ENCODE data around the gene CREB1.

Gene CREB1

DNA sequence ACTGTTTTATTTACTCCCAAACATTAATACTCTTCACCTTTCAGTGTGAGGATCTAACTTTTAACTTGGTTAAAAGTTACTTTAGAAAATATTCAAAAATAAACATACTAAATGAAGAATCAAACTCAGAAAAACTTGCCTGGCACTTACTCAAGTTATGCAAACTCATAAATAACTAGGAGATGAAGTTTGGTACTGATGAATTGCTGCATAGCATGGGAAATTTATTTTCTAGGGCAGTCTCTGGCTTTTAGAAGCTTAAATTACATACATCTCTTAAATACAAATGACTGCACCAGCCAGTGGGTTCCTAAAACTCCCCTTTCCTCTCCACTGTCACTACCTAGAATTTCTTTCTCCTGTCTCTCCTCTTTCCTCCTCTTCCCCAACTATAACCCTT lies 46.7 kb upstream of the CREB1 start:
- TF ChIP-seq YY1 (IDR thresholded peaks at IDR 0.05; ENCODE audit: low read depth), result no peak
- TF ChIP-seq TEAD4 (IDR thresholded peaks at IDR 0.05), result no peak
- TF ChIP-seq ZBTB7A (IDR thresholded peaks at IDR 0.05; ENCODE audit: low read depth), result no peak
- TF ChIP-seq EGR1 (IDR thresholded peaks at IDR 0.05), result no peak
- TF ChIP-seq NFIC (IDR thresholded peaks at IDR 0.05), result no peak
- TF ChIP-seq, protein P1, sequence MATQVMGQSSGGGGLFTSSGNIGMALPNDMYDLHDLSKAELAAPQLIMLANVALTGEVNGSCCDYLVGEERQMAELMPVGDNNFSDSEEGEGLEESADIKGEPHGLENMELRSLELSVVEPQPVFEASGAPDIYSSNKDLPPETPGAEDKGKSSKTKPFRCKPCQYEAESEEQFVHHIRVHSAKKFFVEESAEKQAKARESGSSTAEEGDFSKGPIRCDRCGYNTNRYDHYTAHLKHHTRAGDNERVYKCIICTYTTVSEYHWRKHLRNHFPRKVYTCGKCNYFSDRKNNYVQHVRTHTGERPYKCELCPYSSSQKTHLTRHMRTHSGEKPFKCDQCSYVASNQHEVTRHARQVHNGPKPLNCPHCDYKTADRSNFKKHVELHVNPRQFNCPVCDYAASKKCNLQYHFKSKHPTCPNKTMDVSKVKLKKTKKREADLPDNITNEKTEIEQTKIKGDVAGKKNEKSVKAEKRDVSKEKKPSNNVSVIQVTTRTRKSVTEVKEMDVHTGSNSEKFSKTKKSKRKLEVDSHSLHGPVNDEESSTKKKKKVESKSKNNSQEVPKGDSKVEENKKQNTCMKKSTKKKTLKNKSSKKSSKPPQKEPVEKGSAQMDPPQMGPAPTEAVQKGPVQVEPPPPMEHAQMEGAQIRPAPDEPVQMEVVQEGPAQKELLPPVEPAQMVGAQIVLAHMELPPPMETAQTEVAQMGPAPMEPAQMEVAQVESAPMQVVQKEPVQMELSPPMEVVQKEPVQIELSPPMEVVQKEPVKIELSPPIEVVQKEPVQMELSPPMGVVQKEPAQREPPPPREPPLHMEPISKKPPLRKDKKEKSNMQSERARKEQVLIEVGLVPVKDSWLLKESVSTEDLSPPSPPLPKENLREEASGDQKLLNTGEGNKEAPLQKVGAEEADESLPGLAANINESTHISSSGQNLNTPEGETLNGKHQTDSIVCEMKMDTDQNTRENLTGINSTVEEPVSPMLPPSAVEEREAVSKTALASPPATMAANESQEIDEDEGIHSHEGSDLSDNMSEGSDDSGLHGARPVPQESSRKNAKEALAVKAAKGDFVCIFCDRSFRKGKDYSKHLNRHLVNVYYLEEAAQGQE (IDR thresholded peaks at IDR 0.05; ENCODE audit: low read depth), result no peak
- TF ChIP-seq CREB1 (IDR thresholded peaks at IDR 0.05; ENCODE audit: low read depth), result no peak
- TF ChIP-seq, protein P2, sequence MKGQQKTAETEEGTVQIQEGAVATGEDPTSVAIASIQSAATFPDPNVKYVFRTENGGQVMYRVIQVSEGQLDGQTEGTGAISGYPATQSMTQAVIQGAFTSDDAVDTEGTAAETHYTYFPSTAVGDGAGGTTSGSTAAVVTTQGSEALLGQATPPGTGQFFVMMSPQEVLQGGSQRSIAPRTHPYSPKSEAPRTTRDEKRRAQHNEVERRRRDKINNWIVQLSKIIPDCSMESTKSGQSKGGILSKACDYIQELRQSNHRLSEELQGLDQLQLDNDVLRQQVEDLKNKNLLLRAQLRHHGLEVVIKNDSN (IDR thresholded peaks at IDR 0.05), result no peak
- no peak for TF ChIP-seq EP300 (IDR thresholded peaks at IDR 0.05; ENCODE audit: borderline replicate concordance)
- no peak for TF ChIP-seq TAF1 (IDR thresholded peaks at IDR 0.05; ENCODE audit: low read depth)
- no peak for TF ChIP-seq TCF12 (IDR thresholded peaks at IDR 0.05; ENCODE audit: low read depth)
- no peak for TF ChIP-seq RAD21 (IDR thresholded peaks at IDR 0.05; ENCODE audit: low read depth)
- TF ChIP-seq CEBPB (IDR thresholded peaks at IDR 0.05), result no peak
- TF ChIP-seq, protein P3, sequence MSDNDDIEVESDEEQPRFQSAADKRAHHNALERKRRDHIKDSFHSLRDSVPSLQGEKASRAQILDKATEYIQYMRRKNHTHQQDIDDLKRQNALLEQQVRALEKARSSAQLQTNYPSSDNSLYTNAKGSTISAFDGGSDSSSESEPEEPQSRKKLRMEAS (IDR thresholded peaks at IDR 0.05), result no peak
- no peak for TF ChIP-seq FOXM1 (IDR thresholded peaks at IDR 0.05; ENCODE audit: borderline replicate concordance, low read depth)

DNA sequence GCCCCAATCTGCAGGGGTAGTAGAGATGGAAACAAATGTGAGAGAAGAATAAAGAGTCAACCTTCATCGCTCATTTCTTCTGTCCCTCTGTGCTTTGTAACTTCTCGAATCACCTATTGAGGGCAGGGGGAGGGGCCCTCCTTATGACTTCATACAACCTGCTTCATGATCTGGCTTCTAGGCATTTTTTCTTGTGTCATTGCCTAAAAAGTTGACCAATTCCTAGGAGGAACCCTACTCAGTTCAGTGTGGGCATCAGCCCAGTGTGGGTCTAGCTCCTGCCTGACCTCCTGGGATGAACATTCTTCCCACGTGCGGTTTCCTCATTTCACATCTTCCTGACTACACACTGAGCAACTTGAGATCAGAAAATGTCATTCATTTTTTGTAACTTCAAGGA lies 46.3 kb upstream of the CREB1 start:
- TF ChIP-seq EGR1 (IDR thresholded peaks at IDR 0.05), result no peak
- no peak for TF ChIP-seq YY1 (IDR thresholded peaks at IDR 0.05; ENCODE audit: low read depth)
- TF ChIP-seq, protein P3 (IDR thresholded peaks at IDR 0.05), result no peak
- no peak for TF ChIP-seq NFIC (IDR thresholded peaks at IDR 0.05)
- TF ChIP-seq TCF12 (IDR thresholded peaks at IDR 0.05; ENCODE audit: low read depth), result no peak
- no peak for TF ChIP-seq ZBTB7A (IDR thresholded peaks at IDR 0.05; ENCODE audit: low read depth)
- no peak for TF ChIP-seq TEAD4 (IDR thresholded peaks at IDR 0.05)
- no peak for TF ChIP-seq FOXM1 (IDR thresholded peaks at IDR 0.05; ENCODE audit: borderline replicate concordance, low read depth)
- no peak for TF ChIP-seq CEBPB (IDR thresholded peaks at IDR 0.05)
- TF ChIP-seq EP300 (IDR thresholded peaks at IDR 0.05; ENCODE audit: borderline replicate concordance), result no peak
- TF ChIP-seq, protein P1 (IDR thresholded peaks at IDR 0.05; ENCODE audit: low read depth), result no peak
- no peak for TF ChIP-seq TAF1 (IDR thresholded peaks at IDR 0.05; ENCODE audit: low read depth)
- TF ChIP-seq, protein P2 (IDR thresholded peaks at IDR 0.05), result no peak
- TF ChIP-seq RAD21 (IDR thresholded peaks at IDR 0.05; ENCODE audit: low read depth), result no peak

DNA sequence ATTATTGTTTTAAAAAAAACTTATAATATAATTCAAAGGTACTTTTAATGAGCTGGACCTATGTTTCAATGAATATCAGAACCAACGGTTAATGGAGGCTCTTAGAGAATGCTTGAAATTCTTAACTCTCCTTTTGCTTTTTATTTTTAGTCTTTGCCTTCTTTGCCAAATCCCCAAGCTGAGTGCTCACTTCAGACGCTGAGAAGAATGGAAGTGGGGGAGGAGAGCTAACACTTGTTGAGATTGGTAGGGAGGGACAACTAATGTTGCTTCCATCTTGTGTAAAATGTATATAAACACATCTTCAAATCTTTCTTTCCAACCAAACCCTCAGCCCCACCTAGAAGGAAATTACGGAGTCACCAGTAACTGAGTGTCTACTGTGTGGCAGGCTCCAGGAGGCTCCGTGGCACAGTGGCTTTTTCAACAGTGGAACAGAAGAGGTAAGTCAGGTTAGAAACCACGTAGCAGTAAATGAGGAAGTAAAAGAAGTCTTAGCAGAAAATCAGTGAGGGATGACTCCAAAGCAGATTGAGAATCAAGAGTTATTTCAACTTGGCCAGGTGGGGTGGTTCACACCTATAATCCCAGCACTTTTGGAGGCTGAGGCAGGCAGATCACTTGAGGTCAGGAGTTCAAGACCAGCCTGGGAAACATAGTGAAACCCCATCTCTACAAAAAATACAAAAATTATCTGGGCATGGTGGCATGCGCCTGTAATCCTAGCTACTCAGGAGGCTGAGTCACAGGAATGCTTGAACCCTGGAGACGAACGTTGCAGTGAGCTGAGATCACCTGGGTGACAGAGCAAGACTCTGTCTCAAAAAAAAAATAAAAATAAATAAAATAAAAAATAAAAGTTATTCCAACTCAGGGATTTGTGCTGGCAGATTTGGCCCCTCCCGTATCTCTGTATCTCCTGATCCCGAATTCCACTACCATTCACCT lies 45.0 kb upstream of the CREB1 start:
- no peak for TF ChIP-seq TCF12 (IDR thresholded peaks at IDR 0.05; ENCODE audit: low read depth)
- no peak for TF ChIP-seq EP300 (IDR thresholded peaks at IDR 0.05; ENCODE audit: borderline replicate concordance)
- no peak for TF ChIP-seq CREB1 (IDR thresholded peaks at IDR 0.05; ENCODE audit: low read depth)
- TF ChIP-seq, protein P2 (IDR thresholded peaks at IDR 0.05), result no peak
- TF ChIP-seq YY1 (IDR thresholded peaks at IDR 0.05; ENCODE audit: low read depth), result no peak
- TF ChIP-seq, protein P1 (IDR thresholded peaks at IDR 0.05; ENCODE audit: low read depth), result no peak
- TF ChIP-seq ZBTB7A (IDR thresholded peaks at IDR 0.05; ENCODE audit: low read depth), result no peak
